ENCODE data around the gene BACE2. TPM values are rescaled to one million over a fixed set of nuclear protein-coding genes. Genes with fewer than 3 reads are reported as not detected.

BACE2 gene
- total RNA-seq, 4 donors from 2014 or later: 30.5 to 43.3 (median 36.6) TPM

- H3K4me3 ChIP-seq: no peak overlapping the region
- H3K27ac ChIP-seq: no peak overlapping the region
- H3K27me3 ChIP-seq: no peaks in the 10 kb centered on the region
- no peak for DNase-seq
- peaks cover 0 to 10% (median 0%) of the 10 kb centered on the region in 3 donors for H3K36me3 ChIP-seq
- H3K4me1 ChIP-seq: no peaks in the 10 kb centered on the region
- no peak for TF ChIP-seq POLR2A (IDR thresholded peaks at IDR 0.05)
- TF ChIP-seq CTCF (IDR thresholded peaks at IDR 0.05): no peak
- H3K9me3 ChIP-seq: no peaks in the 10 kb centered on the region
Observed at GRCh38 chr21:41245509-41246135, 77.7 kb downstream of the BACE2 start.

GRCh38 chr21:41246808-41247207 is 78.8 kb downstream of the BACE2 start:
- DNase-seq: no peak
- Histone ChIP-seq H3K36me3 (peaks cover 0 to 14% (median 0%) of the 10 kb centered on the region in 3 donors), H3K4me3 (no peak overlapping the region), H3K4me1 (no peaks in the 10 kb centered on the region), H3K9me3 (no peaks in the 10 kb centered on the region), H3K27me3 (no peaks in the 10 kb centered on the region), H3K27ac (no peak overlapping the region)
- TF ChIP-seq POLR2A (IDR thresholded peaks at IDR 0.05) (no peak), CTCF (IDR thresholded peaks at IDR 0.05) (no peak)

- H3K27ac ChIP-seq: no peak overlapping the region
- H3K9me3 ChIP-seq: no peaks in the 10 kb centered on the region
- no peaks in the 10 kb centered on the region for H3K27me3 ChIP-seq
- DNase-seq: peak in 1 of 3 donors; percentile 54
- H3K4me3 ChIP-seq: no peak overlapping the region
- TF ChIP-seq POLR2A (IDR thresholded peaks at IDR 0.05) (no peak), CTCF (IDR thresholded peaks at IDR 0.05) (no peak)
- H3K4me1 ChIP-seq: no peaks in the 10 kb centered on the region
- peaks cover 0 to 19% (median 0%) of the 10 kb centered on the region in 3 donors for H3K36me3 ChIP-seq
Observed at GRCh38 chr21:41247561-41248545, 79.9 kb downstream of the BACE2 start.

GRCh38 chr21:41249476-41249875 is 81.5 kb downstream of the BACE2 start:
- no peaks in the 10 kb centered on the region for H3K27me3 ChIP-seq
- no peaks in the 10 kb centered on the region for H3K4me1 ChIP-seq
- peaks cover 0 to 25% (median 0%) of the 10 kb centered on the region in 3 donors for H3K36me3 ChIP-seq
- no peak overlapping the region for H3K4me3 ChIP-seq
- H3K9me3 ChIP-seq: no peaks in the 10 kb centered on the region
- TF ChIP-seq POLR2A (IDR thresholded peaks at IDR 0.05) (no peak), CTCF (IDR thresholded peaks at IDR 0.05) (no peak)
- DNase-seq: no peak
- H3K27ac ChIP-seq: no peak overlapping the region

- DNase-seq: no peak
- Histone ChIP-seq H3K27ac (no peak overlapping the region), H3K4me3 (no peak overlapping the region), H3K36me3 (peaks cover 0 to 25% (median 0%) of the 10 kb centered on the region in 3 donors), H3K4me1 (no peaks in the 10 kb centered on the region), H3K27me3 (no peaks in the 10 kb centered on the region), H3K9me3 (no peaks in the 10 kb centered on the region)
- TF ChIP-seq CTCF (IDR thresholded peaks at IDR 0.05) (no peak), POLR2A (IDR thresholded peaks at IDR 0.05) (no peak)
Observed at GRCh38 chr21:41250519-41250918, 82.6 kb downstream of the BACE2 start.
